Left renal cortex interstitium (tissue), 4 donors: ENCODE results near the gene SLX4IP. TPM values are rescaled to one million over a fixed set of nuclear protein-coding genes. Genes with fewer than 3 reads are reported as not detected.

Source experiments
- DNase-seq, 4 donors: peaks; one replicate each; pipeline ENCODE4 v3.0.0-alpha.2; 2013; ENCODE audit warnings: low read depth in 4 of 4, low spot score in 2 of 4, missing footprints in 1 of 4
- polyA plus RNA-seq, 4 donors: library from polyadenylated mRNA; unstranded; fragments of 120-200 nt; gene quantifications; one replicate each; pipeline ENCODE4 v1.2.1, GENCODE V29; 2013; ENCODE audit not compliant: insufficient read length in 4 of 4

The SLX4IP gene
- polyA plus RNA-seq, 4 donors = 5.6 to 12.5 (median 8.2) TPM

DNA sequence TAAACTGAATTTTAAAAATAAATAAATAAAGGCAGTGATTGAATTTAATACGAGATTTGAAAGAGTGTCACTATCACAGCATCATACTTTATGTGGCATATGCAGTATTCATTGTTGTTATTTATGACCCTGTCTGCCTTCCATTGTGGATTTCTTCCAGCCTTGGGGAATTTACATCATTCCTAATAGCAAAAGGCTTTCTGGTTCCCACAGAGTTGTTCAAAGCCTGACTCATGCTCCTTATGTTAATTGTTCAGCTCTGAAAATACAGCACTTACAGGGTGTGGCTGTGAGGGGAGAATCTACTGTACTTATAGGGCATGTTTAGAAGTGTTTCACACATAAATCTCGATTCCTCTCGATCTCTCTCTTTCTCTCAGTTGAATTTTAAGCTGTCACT is 184.3 kb downstream of the SLX4IP start:
- DNase-seq = no peak

DNA sequence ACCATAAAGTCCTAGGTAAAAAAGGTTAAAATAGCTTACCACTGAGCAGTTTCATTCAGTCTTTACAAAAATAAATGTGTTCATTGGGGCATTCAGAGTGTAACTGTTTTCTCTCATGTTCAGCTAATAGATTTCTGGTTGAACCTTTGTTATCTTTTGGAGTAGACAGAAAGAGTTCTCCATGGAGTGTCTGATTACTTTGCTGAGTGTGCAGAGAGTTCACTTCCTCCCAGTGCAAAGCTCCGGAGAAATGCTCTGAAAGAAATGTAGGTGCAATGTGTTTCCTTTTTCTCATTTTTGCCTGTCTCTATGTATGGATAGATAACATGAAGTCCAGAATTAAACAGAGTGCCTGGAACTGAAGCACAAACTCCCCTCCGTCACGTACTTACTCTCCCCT is 186.0 kb downstream of the SLX4IP start:
- no peak for DNase-seq

DNA sequence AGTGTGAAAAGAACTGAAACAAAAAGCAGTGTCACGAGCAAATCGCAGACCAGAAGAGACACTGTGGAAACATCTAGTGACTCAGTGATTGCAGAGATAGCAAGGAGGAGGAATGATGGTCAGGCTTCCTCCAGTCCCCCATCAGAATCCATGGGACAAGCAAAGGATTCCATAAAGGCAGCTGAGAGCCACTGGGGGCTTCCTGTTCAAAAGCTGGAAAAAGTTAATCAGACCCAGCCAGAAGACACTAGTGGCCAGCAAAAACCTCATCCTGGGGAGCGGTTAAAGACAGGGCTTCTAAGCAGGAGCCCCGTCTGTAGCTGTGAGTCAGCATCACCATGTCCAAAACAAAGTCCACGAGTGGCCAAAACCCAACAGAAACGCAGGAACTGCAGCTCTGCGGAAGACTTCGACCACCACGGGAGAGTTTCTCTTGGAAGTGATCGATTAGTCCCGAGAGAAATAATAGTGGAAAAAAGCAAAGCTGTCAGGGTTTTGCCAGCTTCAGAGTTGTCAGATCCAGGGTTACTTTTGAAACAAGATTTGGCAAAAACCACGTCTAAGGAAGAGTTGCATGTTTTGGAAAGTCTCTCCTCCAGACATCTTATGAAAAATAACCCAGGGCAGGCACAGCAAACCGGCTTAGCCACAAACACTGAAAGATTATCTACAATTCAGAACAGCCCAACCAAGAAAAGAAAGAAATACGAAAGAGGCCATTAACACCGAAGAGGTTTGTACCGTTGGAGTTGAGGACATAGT is 187.7 kb downstream of the SLX4IP start:
- no peak for DNase-seq

DNA sequence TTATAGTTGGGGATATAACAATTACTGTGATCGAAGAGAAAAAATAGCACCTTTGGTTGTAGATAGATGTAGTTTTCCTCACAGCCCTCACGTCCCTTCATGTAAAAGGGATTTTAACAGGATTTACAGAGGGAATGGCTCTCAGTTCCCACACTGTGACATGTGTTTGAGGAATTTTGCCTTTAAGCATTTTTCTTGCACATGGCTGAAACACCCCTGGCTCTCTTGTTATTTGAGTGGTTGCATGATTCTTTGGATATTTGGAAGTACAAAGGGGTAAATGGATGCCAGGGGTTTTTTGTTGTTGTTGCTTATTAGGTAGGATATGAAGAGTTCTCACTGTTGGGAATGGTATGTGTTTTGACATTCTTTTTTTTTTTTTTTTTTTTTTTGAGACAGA is 190.5 kb downstream of the SLX4IP start:
- DNase-seq = no peak

DNA sequence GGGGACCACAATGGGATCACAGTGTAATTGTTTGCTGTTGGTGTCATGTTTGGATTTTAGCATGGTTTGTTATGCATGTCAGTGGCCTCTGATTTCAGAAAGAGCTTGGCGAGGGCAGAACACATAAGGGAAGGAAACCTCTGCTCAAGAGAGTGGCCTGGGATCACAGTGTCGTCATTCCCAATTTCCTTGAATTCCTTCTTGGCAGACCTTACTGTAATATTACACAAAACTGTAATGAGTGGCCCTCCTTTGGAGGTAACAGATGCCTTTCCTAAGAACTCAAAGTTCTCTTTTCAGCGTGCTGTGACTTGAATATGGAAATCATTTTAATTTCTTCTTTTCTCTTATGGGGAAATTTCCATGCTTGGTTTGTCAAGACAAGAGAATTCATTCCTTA is 191.8 kb downstream of the SLX4IP start:
- DNase-seq = no peak

DNA sequence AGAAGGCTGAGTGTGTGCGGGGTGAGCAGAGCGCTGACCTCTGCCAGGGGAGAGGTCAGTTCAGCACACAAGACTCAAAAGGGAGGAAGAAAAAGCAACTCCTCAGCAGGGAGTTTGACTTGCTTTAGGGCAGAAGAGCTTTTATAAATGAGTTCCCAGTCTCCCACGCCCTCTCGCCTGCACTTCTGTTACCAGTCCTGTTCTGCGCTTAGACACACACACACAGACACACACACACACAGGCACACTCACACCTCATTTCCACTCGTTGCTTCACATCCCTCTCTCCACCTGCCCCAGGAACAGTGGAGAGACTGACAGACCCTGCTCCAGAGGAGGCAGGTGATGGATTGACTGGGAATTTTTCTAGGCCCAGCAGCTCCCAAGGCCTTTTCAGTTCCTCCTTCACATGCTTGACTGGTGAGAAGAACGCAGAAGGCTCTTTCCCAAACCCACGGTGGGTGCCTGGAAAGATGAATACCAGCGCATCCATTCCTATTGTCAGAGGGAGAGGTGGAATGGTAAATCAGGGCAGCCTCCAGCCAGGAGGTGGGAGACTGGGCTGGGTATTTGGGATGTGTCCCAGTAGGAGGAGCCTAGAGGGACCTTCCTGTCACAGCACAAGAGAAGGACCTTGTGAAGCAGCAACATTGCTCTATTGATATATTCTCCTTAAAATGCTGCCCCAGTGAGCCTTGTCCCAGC is 195.0 kb downstream of the SLX4IP start:
- no peak for DNase-seq

DNA sequence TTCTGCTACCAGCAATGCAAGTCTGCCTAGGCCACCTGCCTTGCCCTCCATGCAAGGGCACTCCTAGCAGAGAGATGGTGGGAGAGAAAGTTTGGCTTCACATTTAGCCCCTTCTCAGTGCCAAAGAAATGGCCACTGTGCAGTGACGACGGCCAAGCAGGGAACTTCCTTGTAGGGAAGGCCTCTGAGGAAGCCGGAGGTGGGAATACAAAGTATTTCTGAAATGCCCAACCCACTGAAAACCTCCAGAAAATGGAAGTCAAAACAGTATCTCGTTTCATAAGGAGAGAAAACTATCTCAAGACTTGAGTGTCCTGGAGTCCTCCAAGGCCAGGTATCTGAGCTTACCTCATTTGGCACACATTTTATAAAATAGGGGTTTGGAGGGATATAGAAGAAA is 196.0 kb downstream of the SLX4IP start:
- DNase-seq = no peak

DNA sequence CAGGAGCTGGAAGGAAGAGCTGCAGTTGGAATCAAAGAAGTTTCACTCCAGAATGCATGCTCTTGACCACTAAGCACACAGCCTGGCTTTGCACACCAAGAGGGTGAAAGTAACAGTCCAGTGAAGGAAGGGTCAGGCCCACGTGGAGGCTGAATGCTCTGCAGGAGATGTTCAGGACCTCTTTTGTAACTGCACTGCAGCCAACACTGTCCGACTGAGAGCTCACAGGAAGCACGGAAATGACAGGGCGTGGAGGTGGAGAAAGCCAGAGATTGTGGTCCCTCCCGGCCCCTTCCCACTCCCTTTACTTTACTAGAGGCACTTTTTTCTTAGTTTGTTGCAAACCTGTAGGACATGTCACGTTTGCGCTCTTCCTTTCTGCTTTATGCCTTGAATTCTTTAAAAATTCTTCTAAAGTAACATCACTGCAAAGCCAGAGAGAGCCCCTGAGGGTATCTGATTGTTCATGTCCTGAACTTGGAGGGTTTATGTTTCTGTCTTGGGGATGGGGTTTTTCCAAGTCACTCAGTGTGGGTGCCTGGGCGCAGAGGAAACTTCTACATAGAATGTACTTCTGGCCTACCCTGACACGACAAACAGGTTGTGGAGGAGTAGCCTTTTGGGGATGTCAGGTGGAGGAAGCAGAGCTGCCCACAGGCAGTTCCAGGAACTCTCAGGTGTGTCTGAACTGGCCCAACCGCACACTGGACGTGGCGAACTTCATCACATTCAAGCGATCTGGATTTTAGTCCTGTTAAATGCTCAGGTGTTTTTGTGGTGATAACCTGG is 197.8 kb downstream of the SLX4IP start:
- no peak for DNase-seq

DNA sequence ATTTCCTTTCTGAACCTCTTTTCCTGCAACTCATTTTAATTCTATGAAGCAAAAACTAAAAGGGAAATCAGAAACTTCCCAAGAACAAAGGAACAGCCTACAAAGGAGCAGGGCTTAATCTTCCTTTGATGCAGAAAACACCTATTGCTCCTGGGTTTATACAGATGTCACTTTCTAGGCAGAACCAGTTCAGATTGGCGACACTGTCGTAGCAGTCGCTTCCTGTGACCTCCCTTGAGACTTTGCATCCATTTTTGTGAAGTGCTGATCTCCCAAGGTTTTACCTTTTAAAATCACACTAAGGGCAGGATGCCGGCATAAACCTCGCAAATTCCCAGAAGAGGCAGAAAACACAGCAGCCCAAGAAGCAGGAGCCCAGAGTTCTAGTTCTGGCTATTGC is 198.6 kb downstream of the SLX4IP start:
- no peak for DNase-seq

DNA sequence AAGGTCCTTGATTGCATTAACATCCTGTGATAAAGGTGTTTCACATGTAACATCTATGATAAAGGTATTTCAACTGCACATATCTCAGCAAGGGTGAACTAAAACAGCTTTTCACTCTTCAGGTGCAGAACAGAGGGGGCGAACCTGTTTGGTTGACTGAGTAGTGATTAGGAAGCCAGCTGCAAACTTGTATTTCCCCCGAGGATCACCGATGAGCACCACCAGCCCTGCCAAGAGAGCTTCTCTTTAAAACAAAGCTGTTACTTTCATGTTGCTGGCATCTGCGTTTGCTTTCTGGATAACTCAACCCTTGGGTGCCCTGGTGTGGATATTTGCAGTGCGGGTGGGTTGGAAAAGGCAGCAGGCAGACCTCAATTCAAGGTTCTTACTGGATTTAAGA is 199.1 kb downstream of the SLX4IP start:
- no peak for DNase-seq

DNA sequence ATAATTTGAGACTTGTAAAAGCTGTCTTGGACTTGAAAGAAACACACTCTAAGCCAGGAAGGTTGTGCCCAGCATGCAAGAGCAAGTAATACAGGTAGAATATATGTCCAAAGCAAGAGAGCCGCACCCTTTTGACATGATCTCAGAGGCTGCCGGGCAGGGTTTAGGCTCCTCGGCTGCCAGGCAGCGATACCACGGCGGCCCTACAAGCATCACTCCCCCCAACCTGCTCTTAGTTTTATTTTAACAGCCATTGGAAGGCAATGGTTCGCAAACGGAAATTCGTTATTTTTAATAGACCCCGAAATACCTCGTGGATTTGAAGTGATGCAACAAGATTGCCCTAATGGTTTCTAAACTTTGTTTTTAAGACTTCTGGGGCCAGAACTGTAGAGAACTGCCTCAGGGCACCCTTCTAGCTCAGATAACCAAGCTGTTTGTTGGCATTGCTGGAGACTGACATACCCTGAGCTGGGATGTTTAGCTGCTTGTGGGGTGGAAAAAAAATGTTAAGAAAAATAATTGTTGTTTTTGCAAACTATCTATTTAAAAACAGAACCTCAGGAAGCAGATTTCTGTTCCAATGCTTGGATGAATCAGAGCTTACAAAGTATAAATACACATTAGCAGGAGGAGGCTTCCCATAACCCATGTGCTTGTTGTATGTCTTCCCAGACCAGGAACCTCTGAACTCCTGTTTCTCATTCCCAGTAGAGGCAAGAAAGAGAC is 199.7 kb downstream of the SLX4IP start:
- DNase-seq = no peak

DNA sequence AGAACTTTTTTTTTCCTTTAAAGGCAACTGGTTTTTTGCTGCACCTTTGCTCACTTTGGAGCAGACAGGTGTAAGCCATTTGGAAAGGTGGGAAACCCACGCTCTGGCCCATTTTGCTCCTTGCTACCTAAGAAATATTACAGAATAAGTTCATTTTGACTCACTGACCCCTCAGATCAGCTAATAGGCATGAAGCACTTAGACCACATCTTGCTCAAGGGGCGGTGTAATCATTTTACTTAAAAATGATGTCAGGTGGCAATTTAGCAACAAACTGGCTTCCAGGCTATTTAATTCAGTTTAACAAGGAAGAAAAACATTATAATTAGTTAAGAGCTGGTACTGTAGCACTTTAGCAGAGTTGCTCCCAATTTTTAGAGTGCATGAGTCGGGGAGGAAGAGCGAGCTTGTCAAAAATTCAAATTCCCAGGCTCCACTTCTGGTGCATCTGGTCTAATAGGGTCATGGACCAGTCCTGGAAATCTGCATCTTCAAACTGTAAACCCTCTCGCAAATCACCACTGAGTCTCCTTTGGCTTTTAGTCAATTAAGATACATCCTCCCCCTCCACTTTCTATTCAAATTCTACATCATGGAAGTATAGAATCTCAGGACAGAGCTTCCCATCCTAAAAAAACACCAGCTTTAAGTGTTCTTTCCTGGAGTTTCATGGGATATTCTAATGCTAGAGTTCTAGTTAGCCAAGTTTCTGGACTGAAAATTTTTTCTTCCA is 200.5 kb downstream of the SLX4IP start:
- DNase-seq = no peak

DNA sequence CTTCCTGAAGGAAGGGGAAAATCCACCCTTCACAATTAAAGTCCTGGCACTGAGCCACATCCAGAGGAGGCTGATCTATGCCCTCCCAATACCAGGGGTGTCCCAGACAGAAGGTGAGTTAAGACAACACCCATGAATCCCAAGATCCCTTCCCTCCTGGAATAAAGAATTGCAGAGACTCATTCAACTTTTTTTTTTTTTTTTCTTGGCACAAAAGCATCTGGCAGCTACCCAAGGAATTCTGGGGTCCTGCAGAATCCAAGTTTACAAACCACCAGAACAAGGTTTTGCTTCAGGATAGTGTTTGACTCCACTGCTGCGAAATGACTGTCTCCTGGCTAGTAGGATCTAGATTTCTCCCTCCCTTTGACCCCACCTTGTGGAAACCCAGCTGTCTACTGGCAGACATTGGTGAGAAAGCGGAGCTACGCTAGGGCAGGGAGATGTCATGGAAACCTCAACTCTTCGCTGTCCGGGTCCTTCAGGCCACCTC is 201.3 kb downstream of the SLX4IP start:
- DNase-seq = no peak

DNA sequence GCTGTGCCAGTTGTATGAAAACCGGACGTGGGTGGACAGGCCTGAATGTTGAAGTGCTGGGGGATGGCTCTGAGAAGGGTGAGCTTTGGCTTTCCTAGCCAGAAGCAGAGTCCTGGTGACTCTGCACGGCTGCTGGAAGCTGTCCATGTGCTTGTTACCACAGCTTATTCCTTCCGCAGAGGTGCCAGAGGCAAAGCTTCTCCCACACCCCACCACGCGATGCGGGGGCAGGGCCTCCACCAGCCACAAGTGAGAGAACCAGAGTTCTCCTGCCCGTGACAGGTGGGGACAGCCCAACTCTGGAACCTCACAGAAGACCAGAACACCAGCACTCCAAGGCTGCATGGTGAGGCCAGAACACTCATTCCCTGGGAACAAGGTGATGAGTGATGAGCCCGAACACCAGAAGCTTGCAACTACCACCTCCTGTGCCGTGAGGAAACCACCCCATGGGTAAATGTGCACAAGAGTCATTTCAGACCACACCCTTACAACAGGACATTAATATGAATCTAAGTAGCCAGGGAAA is 202.0 kb downstream of the SLX4IP start:
- DNase-seq = no peak

DNA sequence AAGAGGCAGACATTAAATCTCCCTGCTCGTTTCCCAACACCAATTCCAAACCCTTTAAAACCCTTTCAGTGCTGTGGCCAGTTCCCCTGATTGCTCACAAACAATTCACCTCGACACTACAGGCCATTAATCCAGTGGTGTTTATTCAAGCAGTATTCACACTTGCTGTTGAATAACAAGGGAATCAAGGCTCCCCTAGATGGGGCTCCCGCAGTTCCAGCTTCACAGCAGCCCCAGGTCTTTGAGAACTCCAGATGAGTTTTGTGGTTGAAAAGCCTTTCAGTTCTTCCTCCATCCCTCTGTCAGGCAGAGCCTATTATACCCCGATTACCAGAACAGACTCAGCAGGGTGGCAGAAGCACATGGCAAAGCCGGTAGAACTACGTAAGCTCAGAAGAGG is 202.5 kb downstream of the SLX4IP start:
- DNase-seq = no peak

DNA sequence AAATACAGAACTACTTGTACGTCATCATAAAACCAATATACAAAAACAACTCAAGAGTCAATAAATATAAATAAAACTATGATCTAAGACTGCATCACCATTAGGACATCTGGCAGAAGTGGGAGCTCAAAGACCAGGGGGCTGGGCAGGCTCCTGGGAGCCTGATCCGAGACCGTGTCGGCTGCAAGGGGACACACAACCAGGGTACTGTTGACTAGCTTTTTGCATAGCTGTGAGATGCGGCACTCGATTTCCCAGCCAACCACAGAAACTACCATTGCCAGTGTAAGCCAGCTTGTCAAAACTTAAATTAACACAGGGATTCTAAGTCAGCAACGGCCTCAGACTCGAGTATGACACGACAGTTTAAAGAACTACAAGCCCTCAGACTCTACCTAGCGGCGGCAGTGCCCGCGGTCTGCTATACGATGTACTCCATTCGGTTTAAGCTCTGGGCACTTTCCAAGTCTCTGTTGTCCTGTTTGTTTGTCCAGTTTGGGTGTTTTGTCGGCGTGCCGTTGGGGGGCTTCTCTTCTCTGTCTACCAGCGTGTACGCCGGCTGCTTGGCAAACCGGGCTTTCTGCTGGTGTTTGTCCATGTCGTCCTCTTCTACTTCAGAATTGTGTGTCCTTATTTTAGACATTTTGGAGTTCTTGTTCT is 204.1 kb downstream of the SLX4IP start:
- DNase-seq = no peak

DNA sequence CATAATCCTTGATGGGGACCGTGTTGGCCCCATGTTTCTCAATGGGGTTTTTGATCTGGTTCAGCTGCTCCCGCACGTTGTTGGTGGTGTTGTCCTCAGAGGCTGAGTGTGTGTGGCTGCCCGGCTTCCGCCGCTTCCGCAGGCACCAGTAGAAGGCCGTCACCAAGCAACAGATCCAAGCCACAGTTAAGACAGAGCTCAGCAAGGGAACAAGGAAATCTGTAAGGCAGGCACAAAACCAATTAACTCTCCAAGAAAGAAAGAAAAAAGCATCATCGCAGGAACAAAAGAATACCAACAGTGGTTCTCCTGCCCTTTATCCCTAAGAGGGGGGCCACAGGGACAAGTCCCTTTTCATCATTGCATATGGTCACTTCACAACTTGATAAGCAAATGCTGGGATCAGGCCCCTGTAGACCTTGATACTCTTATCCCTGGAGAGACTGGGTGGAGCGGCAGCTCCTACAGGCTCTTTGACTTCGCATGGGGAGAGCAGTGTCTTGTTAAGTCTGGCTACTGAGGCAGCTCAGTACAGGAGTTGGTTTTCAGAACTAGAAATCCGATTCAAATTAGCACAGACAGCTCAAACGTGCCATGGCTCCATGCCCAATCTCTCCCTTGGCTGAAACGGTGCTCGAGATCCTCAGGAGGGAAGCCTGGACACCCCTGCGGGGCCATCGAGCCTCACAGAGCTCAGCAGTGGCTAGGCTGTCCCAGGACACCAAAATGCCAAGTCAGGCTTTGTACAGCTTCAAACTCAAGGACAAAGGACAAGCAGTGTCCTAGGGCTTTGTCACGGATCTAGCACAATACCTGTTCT is 204.8 kb downstream of the SLX4IP start:
- DNase-seq = no peak

DNA sequence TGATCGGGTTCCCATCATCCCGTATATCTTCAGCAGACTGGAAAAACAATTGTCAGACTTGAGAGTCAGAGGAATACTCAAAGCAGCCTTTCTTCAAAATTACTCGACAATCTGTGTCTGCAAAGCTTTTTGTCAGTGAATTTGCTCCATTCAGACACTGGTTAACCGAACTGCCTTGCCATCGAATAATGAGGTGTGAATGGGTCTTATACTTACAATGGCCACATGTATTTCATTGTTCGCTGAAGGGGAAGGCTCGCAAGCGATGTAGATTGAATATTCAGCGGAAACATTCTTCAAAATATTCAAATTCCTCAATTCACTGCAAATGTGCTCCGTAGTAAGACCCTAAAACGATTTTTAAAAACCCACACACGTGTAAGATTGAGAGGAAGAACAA is 205.8 kb downstream of the SLX4IP start:
- no peak for DNase-seq
